GM18907 (cell line): ENCODE results near the gene U2SURP.
"Not testable (repeated sequence)": the region's sequence is repeated elsewhere in the genome, so short reads cannot be mapped to it uniquely, and the experiment has no call there.

Experiments
- ATAC-seq: cut with Tn5 transposase; IDR thresholded peaks from one replicate; pipeline ENCODE4 v1.9.1; 2021; ENCODE audit warnings: mild to moderate bottlenecking, moderate library complexity; ENCODE audit not compliant: unreplicated experiment

Gene U2SURP

GRCh38 chr3:143011705-143012104 lies 10.3 kb downstream of the U2SURP start:
- no peak for ATAC-seq

DNA sequence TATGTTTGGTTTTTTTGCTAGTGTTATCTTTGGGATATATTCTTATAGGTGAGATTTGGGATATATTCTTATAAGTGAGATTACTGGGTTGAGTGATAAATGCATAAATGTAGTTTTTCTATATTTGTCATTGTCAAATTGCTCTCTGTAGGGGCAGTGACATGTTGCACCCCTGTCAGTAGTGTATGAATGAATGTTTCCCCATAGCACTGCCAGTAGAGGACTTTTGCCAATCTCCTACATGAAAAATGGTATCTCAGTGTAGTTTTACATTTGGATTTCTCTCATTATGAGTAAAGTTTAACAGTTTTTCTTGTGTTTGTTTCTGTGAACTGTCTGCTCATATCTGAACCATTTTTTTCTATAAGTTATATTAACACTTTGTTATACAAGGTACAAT lies 13.6 kb downstream of the U2SURP start:
- no peak for ATAC-seq

DNA sequence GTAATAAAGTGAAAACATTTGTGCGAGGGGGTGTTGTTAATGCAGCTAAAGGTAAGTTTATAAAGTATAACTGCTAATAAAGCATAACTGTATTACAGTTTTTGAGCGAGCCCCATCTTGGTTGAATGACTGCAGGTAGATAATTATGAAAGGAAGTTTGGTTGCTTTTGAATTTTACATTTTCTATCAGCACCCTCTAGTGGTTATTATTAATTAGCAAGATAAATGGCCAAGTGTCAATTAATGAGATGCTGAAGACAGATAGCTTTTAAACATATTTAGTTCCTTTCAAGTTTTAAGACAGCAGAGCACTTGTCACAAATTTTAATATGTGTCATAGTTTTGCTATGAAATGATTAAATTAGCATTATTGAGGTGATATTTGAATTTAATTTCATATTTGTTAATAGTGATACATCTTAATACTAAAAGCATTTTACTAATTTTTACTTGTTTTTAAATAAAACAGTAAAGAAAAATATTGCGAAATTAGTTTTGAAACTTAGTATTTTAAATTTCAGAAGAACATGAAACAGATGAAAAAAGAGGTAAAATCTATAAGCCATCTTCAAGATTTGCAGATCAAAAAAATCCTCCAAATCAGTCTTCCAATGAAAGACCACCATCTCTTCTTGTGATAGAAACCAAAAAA lies 15.1 kb downstream of the U2SURP start:
- no peak for ATAC-seq

DNA sequence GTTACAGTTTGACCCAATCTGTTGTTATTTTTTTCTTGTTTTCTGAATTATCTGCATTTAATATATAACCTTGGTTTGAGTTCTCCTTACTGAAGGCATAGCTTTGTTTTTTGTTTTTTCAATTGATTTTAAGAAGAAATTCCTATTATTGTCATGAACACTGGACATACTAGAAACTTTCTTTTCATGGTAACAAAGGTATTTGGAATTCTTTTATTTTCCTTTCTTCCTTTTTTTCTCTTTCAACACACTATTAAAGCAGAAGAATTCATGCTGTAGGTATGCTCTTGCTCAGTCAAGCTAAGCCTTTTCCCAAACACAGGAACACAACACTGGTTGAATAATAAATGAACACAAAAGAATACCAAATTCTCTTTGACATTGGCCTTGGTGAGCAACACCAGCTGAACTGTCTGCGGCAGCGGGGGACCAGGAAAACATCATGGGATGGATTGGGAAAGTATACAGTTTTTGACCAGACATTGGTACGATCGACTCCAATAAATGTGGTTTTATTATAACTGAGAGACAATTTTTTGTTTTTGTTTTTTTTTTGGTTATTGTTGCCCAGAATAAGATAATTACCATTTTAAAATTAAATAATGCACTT lies 23.1 kb downstream of the U2SURP start:
- no peak for ATAC-seq

- ATAC-seq, result no peak
These were observed 30.0 kb downstream of the U2SURP start for GRCh38 chr3:143031327-143031726.

GRCh38 chr3:143031796-143032387 lies 30.5 kb downstream of the U2SURP start:
- not testable (repeated sequence) for ATAC-seq

GRCh38 chr3:143035466-143036211 lies 34.3 kb downstream of the U2SURP start:
- no peak for ATAC-seq

- no peak for ATAC-seq
These were observed 35.2 kb downstream of the U2SURP start for GRCh38 chr3:143036557-143036956.

DNA sequence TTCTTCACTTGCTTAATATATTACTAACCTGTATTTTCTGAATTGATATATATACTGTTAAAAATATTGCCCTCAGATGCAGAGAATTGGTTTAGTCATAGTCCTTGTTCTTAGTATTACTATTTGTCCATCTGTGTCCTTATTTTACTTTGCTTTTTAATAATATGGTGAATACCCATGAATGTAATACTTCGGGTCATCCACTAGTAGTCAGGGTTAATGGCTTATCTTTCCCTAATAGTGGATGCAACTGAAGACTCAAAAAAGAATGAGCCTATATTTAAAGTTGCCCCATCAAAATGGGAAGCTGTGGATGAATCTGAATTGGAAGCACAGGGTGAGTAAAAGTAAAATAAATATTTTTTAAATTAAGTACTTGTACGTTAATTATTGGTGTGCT lies 36.5 kb downstream of the U2SURP start:
- ATAC-seq, result no peak

- no peak for ATAC-seq
These were observed 39.0 kb downstream of the U2SURP start for GRCh38 chr3:143040261-143040879.

DNA sequence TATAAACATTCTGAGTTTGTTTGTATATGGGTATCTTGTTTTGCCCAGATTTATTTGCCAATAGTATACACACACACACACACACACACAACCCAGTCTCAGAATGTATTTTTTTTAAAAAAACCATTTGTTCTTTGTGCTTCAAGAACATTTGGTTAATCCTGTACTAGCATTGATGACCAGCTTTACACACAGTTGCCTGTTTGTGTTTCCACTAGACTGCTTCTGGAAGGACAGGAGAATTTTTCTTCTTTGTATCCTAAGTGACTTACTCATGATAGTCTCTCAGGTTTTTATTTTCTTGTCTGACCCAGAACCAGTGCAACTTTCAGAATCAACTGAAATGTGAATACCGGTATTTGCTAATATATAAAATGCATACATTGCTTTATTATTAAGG lies 40.5 kb downstream of the U2SURP start:
- no peak for ATAC-seq

DNA sequence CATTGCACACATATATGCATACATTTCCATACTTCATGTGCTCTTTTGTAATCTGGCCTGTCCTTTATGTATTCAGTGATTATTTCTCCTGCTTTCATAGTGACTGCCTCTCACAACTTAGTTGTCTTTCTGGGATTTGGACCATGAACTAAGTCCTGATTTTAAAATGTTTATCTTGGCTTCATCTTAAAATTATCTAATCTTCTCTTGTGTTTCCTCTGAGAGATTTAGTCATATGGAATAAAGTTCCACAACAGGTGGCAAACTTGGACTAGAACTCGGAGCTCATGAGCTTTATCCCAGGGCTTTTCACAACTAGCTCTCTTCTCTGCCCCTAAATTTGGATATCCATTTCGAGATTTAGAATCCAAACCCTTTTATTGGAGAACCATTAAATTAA lies 44.3 kb downstream of the U2SURP start:
- no peak for ATAC-seq

DNA sequence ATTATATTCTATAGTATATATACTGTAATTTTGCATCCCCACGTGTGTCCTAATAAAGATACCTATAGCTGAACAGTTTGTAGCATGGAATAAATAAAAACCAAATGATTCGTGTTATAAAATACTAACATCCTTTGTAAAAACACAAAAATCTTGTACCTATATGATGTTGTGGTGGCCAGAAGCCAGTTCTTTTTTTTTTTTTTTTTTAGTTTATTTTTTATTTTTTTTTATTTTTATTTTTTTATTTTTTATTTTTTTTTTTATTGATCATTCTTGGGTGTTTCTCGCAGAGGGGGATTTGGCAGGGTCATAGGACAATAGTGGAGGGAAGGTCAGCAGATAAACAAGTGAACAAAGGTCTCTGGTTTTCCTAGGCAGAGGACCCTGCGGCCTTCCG lies 44.7 kb downstream of the U2SURP start:
- ATAC-seq, result not testable (repeated sequence)

DNA sequence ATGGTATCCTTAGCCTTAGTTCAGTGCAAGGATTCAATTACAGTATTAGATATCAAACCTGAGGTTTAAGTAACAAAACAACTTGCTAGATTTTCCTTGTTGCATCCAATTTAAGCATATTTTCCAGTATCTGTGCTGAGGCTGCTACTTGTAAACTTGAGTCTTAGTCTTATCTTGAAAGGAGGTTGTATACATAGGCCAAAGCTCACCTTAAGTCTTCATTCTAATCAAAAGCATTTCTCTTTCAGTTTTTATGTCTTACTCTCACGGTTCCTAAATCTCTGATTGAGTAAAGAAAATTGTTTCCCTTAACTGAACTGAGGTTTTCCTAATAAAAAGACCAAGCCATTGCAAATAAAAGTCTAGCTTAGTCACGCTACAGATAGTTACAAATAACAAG lies 52.6 kb downstream of the U2SURP start:
- ATAC-seq, result no peak

- no peak for ATAC-seq
These were observed 55.0 kb downstream of the U2SURP start for GRCh38 chr3:143056372-143056771.

DNA sequence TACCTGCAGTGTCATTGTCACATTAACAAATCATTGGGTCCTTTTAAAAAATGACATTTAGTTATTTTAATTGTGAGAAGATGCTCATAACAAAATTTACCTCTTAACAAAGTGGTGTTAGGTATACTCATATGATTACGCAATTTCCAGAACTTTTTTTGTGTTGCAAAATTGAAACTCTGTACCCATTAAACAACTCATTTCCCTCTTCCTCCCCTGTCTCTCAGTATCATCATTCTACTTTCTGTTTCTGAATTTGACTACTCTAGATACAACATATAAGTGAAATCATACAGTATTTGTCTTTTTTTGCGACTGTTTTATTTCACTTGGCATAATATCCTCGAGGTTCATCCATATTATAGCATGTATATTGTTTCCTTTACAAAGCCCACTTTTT lies 59.5 kb downstream of the U2SURP start:
- peak; percentile 96 for ATAC-seq

DNA sequence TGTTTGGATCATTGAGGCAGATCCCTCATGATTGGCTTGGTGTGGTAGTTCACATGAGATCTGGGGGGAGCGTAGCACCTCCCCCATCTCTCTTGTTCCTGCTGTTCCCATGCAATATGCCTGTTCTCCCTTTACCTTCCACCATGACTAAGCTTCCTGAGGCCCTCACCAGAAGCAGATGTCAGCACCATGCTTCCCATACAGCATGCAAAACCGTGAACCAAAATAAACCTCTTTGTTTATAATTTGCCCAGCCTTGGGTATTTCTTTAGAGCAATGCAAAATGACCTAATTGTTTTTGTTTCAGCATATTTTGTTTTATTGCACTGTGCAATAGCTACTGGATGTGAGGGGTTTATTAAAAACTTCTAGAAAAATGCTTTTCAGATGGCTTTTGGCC lies 61.6 kb downstream of the U2SURP start:
- no peak for ATAC-seq

- ATAC-seq, result no peak
These were observed 63.4 kb downstream of the U2SURP start for GRCh38 chr3:143064777-143065176.

DNA sequence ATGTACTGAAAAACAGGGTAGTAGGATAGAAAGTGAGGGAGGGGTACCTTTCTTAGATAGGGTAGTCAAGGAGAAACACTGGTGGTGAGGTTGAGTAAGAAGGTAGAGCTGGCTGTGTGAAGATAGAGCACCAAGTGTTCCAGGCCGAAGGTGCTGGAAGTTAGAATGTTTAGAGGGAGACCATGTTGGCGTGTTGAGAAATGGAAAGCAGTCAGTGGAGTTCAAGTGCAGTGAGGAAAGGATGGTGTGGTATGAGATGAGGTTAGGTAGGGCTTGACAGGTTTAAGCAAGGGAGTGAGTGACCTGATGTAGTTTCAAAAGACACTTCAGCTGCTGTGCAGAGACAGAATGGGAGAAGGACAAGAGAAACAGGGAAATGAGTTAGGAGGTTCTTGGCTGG lies 64.0 kb downstream of the U2SURP start:
- ATAC-seq, result no peak

GRCh38 chr3:143066033-143066432 lies 64.7 kb downstream of the U2SURP start:
- ATAC-seq, result no peak

- no peak for ATAC-seq
These were observed 65.8 kb downstream of the U2SURP start for GRCh38 chr3:143067201-143067600.
